CD4-positive, alpha-beta T cell treated with Interleukin-17A for 1 hour (primary cell): ENCODE results near the gene ZNF543.
"Not testable (repeated sequence)": the region's sequence is repeated elsewhere in the genome, so short reads cannot be mapped to it uniquely, and the experiment has no call there.

Experiments
- DNase-seq: peaks from one replicate; pipeline ENCODE4 v3.0.0-alpha.2; 2020

The ZNF543 gene

DNA sequence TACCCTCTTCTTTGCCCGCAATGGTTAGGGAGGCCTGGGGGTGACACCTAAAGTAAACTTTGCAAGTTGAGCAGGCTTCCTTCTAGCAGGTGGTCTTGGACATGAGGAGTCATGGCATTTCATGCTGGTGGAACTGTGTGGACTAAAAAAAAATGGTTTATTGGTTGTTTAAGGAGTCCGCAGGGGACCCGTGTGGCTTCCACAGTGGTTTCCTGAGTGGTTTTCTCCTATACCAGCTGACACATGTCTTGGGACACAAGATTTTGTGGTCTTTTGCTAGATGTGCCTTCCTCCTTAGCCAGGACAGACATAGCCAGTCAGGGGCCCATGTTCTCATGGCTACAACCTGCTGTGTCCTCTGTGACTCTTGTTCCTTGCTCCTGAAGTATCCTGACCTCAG, 1.5 kb downstream of the ZNF543 start:
- DNase-seq, result no peak

DNA sequence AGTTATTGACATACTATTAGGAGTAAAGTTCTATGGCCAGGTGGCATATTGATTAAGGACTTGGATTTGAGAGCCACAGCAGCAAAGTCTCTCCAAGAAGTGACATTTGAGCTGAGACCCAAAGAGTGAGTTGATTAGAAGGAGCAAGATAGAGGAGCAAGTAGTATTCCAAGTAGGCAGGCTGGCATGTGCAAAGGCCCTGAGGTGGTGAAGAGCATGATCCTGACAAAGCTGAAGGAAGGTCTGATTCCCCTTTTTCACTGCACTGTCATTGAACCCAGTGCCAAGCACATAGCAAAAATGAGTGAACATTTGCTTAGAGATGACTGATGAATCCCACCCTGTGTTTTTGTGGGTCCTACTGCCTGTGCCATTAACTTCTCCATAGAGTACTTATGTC, 4.7 kb downstream of the ZNF543 start:
- no peak for DNase-seq

DNA sequence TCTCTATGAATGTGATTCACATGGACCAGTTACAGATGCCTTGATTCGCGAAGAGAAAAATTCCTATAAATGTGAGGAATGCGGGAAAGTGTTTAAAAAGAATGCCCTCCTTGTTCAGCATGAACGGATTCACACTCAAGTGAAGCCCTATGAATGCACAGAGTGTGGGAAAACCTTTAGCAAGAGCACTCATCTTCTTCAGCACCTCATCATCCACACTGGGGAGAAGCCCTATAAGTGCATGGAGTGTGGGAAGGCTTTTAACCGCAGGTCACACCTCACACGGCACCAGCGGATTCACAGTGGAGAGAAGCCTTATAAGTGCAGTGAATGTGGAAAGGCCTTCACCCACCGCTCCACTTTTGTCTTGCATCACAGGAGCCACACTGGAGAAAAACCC, 7.7 kb downstream of the ZNF543 start:
- DNase-seq, result no peak

DNA sequence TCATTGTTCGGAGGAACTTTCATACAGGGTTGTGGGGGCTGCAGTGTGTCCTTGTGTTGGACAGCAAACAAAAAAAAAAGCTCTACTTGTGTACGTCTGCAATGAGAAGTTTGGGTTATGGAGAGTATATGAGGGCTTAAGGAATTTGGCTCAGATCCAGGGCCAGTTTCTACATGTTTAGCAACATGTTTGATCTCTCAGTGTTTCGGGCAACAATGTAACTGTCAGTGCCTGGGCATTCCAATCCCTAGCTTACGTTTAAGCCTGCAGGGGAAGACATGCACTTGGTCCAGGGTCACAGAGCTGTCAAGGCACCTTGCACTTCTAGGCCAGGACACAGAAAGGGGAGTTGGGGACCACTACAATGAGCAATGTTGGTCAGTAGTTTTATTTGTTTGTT, 13.9 kb downstream of the ZNF543 start:
- DNase-seq, result no peak

DNA sequence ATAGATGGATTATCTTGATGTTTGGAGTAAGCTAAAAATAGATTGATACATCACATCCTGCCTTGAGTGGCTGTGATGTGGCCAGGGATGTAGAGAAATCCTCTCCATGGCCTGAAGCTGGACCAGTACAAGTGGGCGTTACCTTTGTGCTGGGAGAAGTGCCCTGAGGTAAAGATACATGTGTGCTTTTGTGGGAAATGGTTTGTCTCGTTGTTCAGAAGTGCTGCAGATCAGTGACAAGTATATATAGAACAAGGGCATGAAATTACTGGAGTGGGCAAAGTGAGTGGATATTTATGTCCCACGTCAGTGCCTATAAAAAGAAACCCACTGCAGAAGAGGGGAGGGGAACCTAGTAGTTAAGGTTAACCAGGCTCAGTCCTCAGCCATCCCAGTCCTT, 18.6 kb downstream of the ZNF543 start:
- no peak for DNase-seq

DNA sequence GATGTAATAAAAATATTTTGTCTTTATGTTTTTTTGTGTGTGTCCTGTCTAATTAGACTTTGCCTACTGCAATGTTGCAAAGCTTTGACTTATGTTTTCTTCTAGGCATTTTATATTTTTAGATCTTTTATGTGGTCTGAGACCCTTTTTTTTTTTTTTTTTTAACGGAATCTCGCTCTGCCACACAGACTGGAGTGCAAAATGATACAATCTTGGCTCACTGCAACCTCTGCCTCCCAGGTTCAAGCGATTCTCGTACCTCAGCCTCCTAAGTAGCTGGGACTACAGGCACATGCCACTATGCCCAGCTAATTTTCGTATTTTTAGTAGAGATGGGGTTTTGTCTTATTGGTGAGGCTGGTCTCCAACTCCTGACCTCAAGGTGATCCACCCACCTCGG, 22.3 kb downstream of the ZNF543 start:
- no peak for DNase-seq

DNA sequence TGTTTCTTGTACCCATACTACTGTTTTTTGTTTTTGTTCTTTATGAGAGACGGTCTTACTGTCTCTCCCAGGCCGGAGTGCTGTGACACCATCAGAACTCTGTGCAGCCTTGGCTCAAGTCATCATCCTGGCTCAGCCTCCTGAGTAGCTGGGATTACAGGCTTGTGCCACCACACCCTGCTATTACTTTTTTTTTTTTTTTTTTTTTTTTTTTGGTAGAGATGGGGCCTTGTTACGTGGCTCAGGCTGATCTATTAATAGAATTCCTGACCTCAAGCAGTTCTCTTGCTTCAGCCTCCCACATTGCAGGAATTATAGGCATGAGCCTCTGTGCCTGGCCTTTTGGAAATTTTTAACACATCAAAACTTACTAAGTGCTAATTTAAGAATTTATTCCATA, 27.9 kb downstream of the ZNF543 start:
- no peak for DNase-seq

DNA sequence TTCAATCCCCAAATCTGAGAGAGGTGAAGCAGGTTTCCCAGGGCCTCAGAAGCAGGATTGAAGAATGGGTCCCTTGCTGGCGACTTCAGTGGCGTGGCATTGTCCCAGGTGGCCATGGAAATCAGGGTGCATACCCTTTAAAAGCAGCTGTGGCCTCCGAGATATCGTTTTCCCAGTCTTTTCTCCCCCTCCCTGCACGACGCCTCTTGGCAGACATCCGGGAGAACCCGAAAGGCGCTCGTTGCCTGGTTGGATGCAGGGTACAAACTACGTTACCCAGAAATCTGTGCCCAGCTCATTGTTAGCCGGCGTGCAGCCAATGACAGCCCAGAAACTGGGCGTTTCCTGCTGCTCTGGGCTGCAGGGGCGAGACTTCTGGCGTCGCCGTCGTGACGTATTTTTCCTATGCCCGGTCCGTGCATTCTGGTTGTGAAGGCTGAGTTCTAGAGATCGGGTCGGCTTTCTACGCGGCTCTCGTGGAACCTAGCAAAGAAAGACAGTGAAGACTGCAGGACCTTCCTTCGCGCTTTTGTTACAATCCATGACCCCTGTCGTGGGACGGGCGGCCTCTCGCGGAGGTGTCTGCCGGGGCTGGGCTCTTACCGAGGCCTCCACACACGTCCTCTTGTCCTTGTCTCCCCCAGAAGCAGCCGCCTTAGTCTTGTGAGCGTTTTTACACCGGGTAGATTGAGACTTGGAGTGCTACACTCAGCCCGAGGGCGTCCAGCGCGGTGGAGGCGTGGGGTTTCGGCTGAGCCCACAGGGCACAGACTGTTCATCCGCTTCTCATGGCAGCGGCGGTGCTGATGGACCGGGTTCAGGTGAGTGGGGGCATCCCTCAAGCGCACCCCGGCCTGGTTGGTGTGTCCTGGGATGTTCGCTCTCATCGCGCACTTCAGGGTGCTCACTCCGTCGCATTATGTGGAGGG, 30.9 kb downstream of the ZNF543 start, which contains the start of gene ZNF304:
Gene ZNF304, plus strand, starts transcription at position 395 of the 929 bp plus-strand sequence. Its CDS starts 394 bp downstream, at position 789.
- DNase-seq, result peak; percentile 90

DNA sequence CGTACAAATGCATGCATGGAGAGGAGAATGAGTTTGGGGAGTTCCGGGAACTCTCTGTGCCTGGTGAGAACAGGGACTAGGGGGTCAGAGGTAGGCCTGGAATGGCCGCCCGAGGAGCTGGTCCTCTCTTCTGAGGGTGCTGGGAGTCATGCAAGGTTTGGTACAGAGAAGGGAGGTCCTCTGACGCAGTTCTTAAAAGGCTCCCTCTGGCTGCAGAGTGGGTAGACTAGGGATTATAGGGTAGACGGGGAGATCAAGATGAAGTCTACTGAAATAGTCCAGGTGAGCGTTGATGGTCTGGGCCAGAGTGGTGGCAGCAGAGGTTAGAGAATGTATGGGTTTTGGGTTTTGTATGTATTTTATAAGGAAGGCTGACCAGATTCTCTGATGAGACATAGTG, 31.6 kb downstream of the ZNF543 start:
- DNase-seq, result no peak

DNA sequence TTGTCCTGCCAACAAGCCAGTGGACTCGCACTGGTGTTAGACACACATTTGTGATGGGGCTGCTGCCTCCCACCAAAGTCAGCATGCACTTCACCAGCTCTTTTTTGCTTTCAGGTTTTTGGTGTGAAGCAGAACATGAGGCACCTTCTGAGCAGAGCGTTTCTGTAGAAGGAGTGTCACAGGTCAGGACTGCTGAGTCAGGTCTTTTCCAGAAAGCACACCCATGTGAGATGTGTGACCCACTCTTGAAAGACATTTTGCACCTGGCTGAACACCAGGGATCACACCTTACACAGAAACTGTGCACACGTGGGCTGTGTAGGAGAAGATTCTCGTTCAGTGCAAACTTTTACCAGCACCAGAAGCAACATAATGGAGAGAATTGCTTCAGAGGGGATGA, 35.6 kb downstream of the ZNF543 start:
- no peak for DNase-seq

DNA sequence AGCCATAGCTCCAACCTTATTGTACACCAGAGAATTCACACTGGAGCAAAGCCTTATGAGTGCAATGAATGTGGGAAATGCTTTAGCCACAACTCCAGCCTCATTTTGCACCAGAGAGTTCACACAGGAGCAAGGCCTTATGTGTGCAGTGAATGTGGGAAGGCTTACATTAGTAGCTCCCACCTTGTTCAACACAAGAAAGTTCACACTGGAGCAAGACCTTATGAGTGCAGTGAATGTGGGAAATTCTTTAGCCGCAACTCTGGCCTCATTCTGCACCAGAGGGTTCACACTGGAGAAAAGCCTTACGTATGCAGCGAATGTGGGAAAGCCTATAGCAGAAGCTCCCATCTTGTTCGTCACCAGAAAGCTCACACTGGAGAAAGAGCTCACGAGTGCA, 37.1 kb downstream of the ZNF543 start:
- no peak for DNase-seq

DNA sequence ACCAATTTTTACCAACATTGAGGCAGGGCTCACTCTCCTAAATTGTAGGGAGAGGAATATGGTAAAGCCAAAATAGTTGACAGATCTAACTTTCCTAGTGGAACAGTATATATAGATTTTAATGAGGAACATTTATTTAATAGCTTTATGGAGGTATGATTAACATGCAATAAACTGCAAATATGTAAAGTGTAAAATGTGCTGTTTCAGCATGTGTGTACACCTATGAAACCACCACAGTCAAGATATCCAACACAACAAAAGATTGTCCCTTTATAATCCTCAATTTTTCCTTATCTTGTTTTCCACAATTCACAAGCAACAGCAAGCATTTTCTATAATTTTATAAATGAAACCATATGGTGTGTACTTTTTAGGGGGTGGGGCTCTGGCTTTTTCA, 39.0 kb downstream of the ZNF543 start:
- no peak for DNase-seq

DNA sequence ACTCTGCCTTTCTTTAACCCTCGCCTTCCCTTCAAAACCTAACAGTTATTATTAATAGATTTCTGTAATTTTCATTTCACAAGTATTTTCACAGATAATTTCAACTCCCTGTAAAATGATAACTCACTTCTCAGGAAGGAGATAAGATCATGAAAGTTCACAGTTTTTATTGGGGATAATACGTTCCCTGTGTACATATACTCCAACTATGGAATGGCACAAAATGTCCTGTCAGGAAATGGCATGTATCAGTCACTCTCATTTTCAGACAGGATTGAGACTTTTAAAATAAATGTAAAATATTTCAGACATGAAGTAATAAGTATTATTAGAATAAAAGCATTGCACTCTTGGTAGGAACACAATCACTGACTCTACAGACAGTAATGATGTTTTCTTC, 42.1 kb downstream of the ZNF543 start:
- no peak for DNase-seq

DNA sequence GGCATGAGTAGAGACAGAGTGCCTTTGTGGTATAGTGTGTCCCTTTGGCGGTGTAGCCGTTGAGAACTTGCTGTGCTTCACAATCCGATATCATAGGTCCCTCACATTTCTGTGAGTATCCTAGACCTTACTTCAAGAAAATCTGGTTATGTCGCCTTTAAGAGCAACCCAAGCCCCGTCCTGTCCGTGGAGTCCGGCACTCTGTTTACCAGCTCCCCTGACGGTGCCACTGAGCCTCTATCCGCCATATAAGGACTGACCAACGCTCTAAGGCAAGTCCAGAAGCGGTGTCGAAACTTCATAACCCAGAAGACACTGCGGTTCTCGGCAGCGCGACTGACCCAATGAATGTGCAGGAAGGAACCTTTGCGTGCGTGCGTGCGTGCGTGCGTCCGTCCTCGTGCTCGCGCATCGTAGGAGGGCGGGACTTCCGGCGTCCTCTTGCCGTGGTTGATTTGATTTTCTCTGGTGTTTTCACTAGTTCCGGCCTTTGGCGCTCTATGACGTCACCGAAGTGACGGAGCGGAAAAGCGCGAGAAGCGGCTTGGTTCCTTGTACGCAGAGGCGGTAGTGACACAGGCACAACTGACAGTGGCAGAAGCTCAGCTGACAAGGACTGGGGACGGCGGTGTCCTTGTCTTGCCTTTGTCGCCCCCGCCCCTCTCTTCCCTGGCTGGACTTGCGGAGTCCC, 42.9 kb downstream of the ZNF543 start, which contains the start of the genes TRAPPC2B and ZNF547:
Gene TRAPPC2B, plus strand, starts transcription at position 555 of the 691 bp plus-strand sequence. CDS start 1,283 bp downstream, outside the sequence.
Gene ZNF547, plus strand, starts transcription at position 555 of the 691 bp plus-strand sequence. CDS start 5,005 bp downstream, outside the sequence.
- DNase-seq, result peak; percentile 99

DNA sequence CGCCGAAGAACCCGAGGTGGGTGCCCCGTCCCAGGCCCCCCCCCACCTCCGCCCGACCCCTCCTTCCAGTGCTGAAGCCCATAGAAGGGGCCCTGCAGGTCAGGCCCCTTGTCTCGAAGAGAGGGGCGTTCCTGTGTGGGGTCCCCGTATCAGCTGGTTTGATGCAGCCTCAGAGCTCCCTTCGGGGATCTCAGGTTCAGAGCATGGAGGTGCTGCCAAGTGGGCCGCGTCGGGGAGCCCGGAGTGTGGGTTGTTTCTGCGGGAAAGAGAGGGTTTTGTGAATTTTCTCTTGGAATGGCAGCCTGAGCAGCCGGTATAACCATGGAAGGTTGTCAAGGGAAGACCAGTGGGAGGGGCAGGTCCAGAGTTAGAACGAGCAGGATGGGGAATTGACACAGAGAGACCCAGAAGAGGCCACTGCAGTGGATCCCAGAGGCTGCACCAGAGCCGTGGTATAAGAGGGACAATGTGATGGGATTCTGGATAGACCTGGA, 43.5 kb downstream of the ZNF543 start:
- no peak for DNase-seq

DNA sequence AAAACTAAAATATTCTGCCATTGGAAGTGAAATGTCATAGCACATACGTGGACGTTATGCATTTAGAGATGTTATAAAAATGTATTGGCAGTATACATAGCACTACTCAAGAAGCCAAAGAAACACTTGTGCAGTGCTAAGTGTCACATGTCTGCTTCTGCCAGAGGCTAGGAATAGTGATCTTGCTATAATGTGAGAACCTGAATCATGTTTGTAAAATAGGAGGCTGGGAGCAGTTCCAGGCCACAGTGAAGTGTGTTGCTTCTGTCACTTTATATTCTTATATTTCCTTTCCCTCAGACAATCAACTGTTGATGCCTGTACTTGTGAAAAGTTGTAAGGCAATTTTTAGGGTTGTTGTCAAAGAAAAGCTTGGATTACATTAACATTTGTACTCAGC, 46.5 kb downstream of the ZNF543 start:
- DNase-seq, result no peak

DNA sequence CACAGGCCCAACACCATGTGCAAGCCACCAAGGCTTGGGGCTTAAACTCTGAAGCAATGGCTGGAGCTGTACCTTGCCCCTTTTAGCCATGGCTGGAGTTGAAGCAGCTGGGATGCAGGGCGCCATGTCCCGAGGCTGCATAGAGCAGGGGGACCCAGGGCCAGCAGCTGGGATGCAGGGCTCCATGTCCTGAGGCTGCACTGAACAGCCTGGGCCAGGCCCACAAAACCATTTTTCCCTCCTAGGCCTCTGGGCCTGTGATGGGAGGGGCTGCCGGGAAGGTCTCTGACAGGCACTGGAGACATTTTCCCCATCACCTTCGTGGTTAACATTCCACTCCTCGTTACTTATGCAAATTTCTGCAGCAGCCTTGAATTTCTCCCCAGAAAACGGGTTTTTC, 53.9 kb downstream of the ZNF543 start:
- DNase-seq, result no peak

DNA sequence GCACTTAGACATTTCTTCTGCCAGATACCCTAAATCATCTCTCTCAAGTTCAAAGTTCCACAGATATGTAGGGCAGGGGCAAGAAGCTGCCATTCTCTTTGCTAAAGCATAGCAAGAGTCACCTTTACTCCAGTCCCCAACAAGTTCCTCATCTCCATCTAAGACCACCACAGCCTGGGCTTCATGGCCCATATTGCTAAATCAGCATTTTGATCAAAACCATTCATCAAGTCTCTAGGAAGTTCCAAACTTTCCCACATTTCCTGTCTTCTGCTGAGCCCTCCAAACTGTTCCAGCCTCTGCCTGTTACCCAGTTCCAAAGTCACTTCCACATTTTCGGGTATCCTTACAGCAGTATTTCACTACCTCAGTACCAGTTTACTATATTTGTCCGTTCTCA, 54.4 kb downstream of the ZNF543 start:
- not testable (repeated sequence) for DNase-seq

DNA sequence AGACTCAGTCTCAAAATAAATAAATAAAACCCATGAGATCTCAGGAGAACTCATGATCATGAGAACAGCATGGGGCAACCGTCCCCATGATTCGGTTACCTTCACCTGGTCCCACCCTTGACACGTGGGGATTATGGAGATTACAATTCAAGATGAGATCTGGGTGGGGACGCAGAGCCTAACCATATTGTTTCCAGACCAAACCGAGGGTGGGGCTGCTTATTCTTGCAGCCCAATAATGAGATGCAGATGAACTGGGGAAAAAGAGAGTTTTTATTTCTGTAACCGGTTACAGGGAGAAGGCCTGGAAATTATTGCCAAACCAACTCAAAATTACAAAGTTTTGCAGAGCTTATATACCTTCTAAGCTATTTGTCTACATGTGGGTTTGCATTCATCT, 55.9 kb downstream of the ZNF543 start:
- no peak for DNase-seq

DNA sequence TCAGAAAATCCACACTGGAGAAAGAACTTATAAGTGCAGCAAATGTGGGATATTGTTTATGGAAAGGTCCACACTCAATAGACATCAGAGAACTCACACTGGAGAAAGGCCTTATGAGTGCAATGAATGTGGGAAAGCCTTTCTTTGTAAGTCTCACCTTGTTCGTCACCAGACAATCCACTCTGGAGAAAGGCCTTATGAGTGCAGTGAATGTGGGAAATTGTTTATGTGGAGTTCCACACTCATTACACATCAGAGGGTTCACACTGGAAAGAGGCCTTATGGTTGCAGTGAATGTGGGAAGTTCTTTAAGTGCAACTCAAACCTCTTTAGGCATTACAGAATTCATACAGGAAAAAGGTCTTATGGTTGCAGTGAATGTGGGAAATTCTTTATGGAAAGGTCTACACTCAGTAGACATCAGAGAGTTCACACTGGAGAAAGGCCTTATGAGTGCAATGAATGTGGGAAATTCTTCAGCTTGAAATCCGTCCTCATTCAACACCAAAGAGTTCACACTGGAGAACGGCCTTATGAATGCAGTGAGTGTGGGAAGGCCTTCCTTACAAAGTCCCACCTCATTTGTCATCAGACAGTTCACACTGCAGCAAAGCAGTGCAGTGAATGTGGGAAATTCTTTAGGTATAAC, 57.4 kb downstream of the ZNF543 start:
- no peak for DNase-seq
